HG03460 (cell line): ENCODE data around the gene TLL1.

Experiments
- ATAC-seq: cut with Tn5 transposase; IDR thresholded peaks from one replicate; pipeline ENCODE4 v1.9.1; 2021; ENCODE audit not compliant: unreplicated experiment

TLL1 gene

GRCh38 chr4:165970703-165971420 lies 97.8 kb downstream of the TLL1 start:
- no peak for ATAC-seq

DNA sequence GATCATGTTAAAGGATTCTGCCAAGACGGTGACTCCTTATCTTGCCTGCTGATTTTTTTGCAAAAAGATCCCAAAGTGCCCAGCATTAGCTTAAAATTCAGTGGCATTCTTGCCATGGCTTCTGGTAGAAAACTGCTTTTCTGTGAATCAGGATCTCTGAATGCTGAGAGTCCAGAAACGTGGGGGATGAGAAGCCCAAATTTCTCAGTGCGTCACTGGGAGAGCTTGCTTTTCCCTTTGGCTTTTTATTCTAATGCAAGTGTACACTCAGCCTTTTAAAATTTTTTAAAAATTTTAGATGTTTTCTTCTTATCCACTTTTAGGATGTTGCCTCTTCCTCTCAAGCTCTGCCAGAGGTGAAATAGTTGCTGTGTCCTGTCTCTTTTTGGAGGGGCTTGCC lies 98.4 kb downstream of the TLL1 start:
- ATAC-seq: no peak

DNA sequence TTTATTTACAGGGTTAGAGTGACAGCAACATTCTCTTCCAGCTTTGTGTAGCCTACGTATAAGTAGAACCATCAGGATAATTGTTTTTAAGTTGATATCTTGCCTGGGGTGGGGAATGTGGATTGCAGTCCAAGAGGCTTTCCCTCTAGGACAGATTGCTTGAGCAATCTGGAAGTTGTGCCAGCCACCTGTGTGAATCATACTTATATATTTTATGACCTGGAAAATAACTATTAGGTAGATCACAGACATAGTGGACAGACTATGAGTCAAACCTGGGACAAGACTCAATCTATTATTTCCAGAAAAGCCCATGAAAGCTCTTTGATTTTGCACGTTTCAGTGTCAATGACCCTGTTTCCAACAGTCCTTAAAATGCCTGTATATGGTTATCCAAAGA lies 98.9 kb downstream of the TLL1 start:
- no peak for ATAC-seq

GRCh38 chr4:165972747-165973146 lies 99.7 kb downstream of the TLL1 start:
- no peak for ATAC-seq

GRCh38 chr4:165982934-165983333 lies 109.9 kb downstream of the TLL1 start:
- ATAC-seq: no peak

DNA sequence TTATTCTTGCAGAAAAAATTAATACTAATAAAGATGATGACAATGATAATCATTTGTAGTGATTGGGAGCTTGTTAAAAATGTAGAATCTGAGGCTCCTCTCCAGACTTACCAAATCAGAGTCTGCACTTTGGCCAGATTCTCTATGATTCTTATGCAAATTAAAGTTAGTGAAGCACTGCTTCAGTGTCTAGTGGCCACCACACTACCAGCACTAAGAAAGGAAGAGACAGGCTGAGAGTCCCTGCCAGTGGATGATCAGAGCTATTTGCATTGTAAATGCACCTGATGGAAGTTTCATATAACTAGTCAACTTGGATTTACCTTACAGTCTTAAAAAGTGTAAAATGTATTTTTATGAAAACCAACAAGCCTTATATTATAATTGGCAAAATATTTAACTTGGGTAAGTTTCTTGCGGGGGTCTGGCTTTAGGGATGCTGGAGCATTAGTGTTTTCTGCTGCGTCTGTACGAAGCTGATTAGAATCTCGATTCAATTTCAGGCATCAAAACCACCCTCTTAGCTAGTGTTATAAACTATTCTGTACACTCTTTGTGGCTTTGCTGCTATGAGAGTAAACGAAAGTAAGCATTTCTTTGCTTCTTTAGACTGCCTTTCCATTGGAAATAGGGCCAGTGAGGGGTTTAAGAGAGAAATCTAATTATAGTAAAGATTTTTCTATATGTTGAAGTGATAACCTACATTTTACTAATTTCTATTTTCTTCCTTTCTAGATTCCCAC lies 114.1 kb downstream of the TLL1 start:
- ATAC-seq: no peak

GRCh38 chr4:165991325-165992180 lies 118.5 kb downstream of the TLL1 start:
- ATAC-seq: no peak

DNA sequence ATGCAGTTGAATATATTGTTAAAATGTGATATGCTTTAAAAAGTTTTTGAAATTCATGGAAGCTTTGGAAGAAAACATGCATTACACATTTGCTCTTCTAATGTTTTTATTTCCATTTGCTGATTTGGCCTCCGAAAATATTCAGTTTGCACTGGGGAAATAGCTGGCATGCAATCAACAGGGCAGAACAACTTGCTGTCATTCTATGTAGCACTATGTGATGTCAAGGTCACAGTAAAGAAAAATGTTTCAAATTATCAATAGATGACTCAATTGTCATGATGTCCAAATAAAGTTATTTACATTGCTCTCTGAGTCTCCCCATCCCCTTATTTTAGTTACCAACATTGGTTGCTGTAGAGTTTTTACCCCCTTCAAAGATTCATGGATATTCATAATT lies 119.2 kb downstream of the TLL1 start:
- no peak for ATAC-seq

DNA sequence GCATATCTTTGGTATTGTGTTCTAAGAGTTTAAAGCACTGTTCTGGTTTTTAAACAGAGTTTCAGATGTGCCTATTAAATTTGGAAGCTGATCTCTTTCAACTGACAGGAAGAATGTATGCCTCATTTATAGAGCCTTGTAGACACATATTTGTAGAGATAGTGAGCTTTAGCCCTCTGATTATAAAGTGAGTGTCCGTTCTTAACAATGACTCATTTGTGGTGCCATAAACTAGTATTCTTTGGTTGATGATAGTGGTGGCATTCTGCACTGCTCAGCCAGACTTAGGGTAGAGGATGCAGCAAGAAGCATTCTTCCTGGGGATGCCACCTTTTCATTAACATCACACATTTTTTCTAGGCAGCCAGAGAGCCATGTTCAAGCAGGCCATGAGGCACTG lies 121.7 kb downstream of the TLL1 start:
- no peak for ATAC-seq

GRCh38 chr4:166003811-166004210 lies 130.8 kb downstream of the TLL1 start:
- ATAC-seq: no peak

DNA sequence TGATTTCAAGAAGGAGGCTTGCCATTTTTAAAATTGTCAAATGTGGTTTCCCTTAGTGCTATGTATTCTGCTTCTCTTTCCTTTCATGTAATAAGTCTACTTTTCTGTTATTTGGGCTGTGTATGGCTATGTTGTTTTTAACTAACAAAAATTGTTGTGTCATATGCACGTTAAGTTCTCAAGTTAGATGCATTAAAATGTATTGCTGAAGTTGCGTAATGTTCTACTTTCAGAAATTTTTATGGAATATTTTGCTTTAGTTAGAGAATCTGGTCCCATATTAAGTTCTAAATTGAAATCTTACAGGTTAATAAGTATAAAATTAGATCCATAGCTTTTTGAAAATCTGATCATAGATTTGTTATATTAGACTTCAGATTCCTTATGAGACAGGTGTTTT lies 133.2 kb downstream of the TLL1 start:
- ATAC-seq: no peak

GRCh38 chr4:166008510-166008909 lies 135.5 kb downstream of the TLL1 start:
- no peak for ATAC-seq

DNA sequence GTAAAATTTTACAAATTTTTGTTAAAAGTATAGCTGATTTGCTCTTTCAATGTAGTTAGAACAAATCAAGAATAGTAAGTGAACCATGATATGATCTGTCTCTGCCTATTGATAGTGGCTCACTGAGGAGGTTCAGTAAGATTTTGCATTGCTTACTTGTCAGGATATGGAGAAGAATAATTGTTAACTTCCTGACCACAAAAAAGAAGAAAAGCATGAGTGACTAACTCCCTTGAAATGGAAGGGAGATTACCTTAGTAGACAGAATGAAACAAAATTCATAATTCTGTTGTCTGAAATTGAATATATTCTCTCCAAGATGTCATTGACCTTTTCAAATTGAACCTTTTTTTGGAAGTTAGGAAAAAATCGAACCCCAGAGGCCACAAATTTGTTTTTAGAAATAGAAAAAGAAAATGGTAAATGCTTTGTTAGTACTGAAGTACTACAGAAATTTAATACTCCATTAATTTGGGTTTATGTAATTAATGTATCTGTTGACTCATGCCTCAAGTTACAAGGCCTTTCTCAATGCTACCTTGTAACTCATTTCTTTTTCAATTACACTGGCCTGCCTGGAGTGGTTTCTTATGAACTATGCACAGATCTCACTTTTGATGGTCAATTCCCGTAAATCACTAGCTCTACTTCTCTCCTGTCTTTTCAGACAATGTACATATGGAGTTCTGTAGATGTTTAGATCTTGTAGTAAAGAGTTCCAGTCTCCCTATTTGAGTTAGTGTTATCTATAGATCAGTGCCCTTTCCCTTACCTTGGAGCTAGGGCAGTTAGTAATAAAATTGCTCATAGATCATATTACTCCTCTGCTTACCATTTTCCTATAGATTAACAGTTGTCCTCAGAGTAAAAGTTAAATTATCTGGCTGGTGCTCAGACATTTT lies 139.3 kb downstream of the TLL1 start:
- ATAC-seq: no peak

GRCh38 chr4:166014411-166014810 lies 141.4 kb downstream of the TLL1 start:
- ATAC-seq: no peak

DNA sequence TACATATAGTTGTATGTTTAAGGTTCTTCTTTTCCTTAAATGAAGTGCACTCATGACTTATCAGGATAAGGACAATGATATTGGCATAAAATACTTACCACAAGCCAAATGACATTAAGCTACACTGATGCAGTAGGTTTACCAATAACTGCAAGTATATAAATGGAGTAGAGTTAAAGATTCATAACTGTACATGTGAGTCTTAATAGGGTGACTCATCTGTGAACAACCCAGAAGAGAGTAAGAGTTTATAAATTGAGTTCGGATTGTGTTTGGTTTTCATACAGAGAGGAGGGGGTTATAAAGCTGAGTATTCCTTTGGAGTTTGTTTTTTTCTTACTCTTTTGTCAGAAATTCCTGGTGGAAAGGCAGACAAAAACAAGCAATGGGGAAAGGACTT lies 144.8 kb downstream of the TLL1 start:
- ATAC-seq: no peak

DNA sequence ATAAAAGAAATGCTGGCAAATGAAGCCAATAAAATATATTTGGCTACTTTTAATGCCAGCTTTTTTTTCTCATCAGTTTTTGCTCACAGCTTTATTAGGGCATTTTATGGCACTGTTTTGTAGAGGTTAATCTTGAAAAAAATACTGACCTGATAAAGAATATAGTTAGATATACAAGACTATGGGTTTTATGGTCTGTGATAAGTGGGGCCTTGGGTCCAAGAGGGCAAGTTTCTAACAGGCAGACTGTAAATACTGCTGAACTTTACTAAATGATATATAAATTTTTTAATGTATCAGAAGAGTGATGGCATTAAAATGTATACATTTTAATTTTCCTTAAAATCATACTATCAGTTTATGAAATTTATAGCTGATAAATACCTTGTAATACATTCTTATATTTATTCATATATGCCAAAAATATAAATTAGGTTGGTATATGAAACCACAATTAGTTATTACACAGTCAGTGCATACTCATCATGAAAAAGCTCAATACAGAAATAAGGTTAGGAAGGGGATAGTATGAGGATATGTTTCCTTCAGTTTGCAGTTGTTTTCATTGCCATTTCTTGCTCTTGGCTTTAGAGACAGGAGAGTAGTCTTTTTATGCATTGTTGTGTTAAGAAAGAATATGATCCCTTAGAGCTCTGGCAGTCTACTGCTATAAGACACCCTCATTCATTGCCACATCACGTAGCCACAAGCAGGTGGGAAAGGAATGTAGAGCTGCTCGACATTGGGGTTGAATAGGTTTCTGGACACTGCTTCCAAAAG lies 146.6 kb downstream of the TLL1 start:
- ATAC-seq: no peak

- ATAC-seq: no peak
These were observed 148.6 kb downstream of the TLL1 start for GRCh38 chr4:166021617-166022016.

GRCh38 chr4:166034965-166035364 lies 161.9 kb downstream of the TLL1 start:
- no peak for ATAC-seq

DNA sequence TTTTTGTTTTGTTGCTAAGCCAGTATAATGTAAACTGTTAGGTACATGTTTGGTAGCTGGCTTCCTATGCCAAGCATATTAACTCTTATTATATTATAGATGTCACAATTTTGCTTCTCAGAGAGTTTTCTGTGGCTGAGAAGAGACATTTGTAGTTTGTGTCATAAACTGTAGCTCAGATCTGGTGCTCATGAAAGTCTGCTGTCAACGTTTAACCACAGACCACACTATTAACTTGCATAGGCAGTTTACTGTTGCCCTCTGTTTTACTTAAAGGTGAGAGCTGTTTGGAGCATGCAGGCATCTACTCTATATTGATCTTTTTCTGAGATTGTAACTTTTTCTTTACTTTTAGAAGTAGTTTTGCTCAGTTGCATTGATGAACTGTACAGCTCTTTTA lies 166.8 kb downstream of the TLL1 start:
- ATAC-seq: no peak

- ATAC-seq: no peak
These were observed 169.5 kb downstream of the TLL1 start for GRCh38 chr4:166042510-166043055.
